ENCODE data around the gene SLC35G1.
A peak's percentile ranks its signal among the peaks of the same experiment; 100 is the strongest.

Gene SLC35G1

DNA sequence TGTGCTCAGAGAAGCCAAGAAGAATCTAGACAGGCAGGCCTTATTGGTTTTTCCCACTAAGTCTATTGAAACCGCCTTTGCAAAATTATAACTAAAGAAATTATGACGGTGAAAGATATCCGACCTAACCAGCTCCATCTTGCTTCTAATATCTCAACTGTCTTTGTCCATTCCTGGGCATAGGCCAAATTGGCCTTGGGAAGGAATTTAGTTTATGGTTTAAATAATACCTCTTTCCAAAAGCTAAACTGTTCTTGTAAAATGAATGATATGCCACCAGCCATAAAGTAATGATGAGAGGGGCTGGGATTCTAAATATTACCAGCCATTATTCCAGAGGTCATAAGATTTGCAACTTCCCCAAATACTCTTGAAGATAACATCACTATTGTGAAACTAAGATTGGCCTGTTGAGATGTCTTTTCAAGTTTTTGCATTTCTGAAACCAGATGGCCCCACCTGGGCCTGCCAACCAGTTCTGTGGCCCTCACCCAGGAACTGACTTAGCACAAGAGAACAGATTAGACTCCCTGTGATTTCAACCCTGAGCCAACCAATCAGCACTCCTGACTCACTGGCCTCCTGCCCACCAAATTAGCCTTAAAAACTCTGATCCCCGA is 41.2 kb upstream of the SLC35G1 start:
- no peak overlapping the region for H3K4me3 ChIP-seq (ENCODE audit: low read depth, low read length)
- TF ChIP-seq, protein P1, sequence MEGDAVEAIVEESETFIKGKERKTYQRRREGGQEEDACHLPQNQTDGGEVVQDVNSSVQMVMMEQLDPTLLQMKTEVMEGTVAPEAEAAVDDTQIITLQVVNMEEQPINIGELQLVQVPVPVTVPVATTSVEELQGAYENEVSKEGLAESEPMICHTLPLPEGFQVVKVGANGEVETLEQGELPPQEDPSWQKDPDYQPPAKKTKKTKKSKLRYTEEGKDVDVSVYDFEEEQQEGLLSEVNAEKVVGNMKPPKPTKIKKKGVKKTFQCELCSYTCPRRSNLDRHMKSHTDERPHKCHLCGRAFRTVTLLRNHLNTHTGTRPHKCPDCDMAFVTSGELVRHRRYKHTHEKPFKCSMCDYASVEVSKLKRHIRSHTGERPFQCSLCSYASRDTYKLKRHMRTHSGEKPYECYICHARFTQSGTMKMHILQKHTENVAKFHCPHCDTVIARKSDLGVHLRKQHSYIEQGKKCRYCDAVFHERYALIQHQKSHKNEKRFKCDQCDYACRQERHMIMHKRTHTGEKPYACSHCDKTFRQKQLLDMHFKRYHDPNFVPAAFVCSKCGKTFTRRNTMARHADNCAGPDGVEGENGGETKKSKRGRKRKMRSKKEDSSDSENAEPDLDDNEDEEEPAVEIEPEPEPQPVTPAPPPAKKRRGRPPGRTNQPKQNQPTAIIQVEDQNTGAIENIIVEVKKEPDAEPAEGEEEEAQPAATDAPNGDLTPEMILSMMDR (IDR thresholded peaks at IDR 0.05; ENCODE audit: low read depth, low read length, missing control alignments) = no peak
- DNase-seq (ENCODE audit: low read depth) = no peak

GRCh38 chr10:93854975-93855374 is 38.8 kb upstream of the SLC35G1 start:
- H3K4me3 ChIP-seq (ENCODE audit: low read depth, low read length) = no peak overlapping the region
- TF ChIP-seq, protein P1 (IDR thresholded peaks at IDR 0.05; ENCODE audit: low read depth, low read length, missing control alignments) = no peak
- DNase-seq (ENCODE audit: low read depth) = no peak

DNA sequence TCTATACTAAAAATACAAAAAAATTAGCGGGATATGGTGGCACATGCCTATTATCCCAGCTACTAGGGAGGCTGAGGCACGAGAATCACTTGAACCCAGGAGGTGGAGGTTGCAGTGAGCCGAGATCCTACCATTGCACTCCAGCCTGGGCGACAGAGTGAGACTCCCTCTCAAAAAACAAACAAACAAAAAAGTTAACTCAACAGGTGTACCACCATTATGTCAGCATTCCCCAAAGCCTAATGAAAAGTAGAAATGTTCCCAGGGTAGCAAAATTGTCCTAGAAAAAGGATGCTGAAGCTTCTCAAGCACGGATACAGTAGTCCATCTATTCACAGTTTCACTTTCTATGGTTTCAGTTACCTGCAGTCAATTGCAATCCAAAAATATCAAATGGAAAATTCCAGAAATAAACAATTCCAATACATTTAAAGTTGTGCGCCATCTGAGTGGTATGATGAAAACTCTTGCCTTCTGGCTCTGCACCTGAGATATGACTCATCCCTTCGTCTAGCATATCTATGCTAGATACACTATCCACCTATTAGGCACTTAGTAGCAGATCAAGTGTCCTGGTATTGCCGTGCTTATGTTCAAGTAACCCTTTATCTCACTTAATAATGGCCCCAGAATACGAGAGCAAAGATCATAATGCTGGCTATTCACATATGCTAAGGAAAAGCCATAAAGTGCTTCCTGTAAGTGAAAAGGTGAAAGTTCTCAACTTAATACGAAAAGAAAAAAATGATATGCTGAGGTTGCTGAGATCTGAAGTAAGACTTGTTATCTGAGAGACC is 37.2 kb upstream of the SLC35G1 start:
- no peak for DNase-seq (ENCODE audit: low read depth)
- TF ChIP-seq, protein P1 (IDR thresholded peaks at IDR 0.05; ENCODE audit: low read depth, low read length, missing control alignments) = no peak
- no peak overlapping the region for H3K4me3 ChIP-seq (ENCODE audit: low read depth, low read length)

DNA sequence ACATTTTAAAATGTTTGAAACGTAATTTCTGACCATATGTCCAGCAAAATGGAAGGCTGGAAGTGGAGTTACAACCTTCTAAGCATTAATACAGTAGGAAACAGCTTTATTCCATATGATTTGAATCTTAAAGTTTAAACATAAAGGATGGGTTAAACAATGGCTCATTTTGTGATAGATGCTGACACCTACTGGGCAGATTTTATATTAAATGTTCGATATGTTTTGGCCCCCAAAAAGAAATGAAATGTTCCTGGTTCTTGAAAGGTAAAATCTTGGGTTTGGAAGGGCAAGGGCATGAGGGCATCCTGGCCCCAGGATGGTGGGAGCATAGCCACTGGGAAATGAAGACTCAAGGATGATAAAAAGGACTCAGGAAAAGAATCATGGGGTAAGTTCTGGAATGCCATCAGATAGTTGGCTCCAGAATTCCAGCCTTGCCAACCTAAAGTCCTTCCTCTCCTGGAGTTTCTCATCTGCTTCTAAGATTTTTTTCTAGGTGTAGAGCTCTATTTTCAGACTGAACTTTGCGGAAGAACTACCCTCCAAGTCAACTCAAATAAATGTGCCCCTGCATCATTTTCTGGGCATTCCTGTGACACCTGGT is 34.6 kb upstream of the SLC35G1 start:
- TF ChIP-seq, protein P1 (IDR thresholded peaks at IDR 0.05; ENCODE audit: low read depth, low read length, missing control alignments) = peak; percentile 26
- no peak for DNase-seq (ENCODE audit: low read depth)
- H3K4me3 ChIP-seq (ENCODE audit: low read depth, low read length) = no peak overlapping the region

DNA sequence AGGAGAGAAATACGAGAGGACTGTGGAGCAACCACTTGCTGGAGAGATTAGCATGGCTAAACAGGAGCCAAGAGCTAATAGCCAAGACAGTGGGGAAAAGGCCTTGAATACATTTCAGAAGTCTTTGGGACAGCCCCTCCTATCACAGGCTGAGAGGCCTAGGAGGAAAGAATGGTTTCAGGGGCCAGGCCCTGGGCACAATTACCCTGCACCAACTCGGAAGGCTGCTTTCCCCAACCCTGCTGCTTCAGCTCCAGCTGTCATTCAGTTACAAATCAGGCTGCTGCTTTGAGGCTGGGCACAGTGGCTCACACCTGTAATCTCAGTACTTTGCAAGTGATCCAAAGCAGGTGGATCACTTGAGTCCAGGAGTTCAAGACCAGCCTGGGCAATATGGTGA is 32.0 kb upstream of the SLC35G1 start:
- no peak for DNase-seq (ENCODE audit: low read depth)
- TF ChIP-seq, protein P1 (IDR thresholded peaks at IDR 0.05; ENCODE audit: low read depth, low read length, missing control alignments) = no peak
- H3K4me3 ChIP-seq (ENCODE audit: low read depth, low read length) = no peak overlapping the region

DNA sequence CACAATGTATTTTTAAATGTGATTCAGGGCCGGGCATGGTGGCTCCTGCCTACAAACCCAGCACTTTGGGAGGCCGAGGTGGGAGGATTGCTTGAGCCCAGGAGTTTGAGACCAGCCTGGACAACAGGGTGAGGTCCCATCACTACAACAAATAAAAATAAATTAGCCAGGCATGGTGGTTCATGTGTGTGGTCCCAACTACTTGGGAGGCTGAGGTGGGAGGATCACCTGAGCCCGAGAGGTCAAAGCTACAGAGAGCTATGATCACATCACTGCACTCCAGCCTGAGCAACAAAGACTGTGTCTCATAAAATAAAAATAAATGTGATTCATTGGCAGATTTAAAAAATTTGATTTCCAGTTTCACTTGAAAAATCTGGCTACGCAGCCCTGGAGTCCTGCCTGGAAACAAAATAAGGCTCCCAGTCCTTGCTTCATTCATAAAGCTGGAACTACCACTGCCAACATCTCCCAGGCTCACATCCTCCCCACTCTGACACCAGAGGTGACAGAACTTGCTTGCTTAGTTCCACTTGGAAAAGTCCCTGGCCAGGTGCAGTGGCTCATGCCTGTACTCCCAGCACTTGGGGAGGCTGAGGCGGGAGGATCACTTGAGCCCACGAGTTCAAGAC is 27.9 kb upstream of the SLC35G1 start:
- H3K4me3 ChIP-seq (ENCODE audit: low read depth, low read length) = no peak overlapping the region
- TF ChIP-seq, protein P1 (IDR thresholded peaks at IDR 0.05; ENCODE audit: low read depth, low read length, missing control alignments) = no peak
- DNase-seq (ENCODE audit: low read depth) = no peak

Data from GM12864 (cell line).